Neural progenitor cell (in vitro differentiated cells): Measurements from ENCODE around the gene HUS1.

ENCODE experiments used
- EZH2 ChIP-seq: fragments of 200-600 bp; sonication (generic); IDR thresholded peaks from 2 replicates; pipeline ENCODE4 v1.6.1; 2017; ENCODE audit warnings: antibody characterized with exemption, mild to moderate bottlenecking, moderate library complexity
- EZH2phosphoT487 ChIP-seq: fragments of 200-600 bp; sonication (generic); IDR thresholded peaks from 2 replicates; pipeline ENCODE4 v1.6.1; 2017; ENCODE audit warnings: antibody characterized with exemption
- TF ChIP-seq, protein P1 (sequence below): fragments of 200-600 bp; sonication (generic); IDR thresholded peaks from 2 replicates; pipeline ENCODE4 v1.5.1; 2017; ENCODE audit warnings: antibody characterized with exemption, mild to moderate bottlenecking

DNA sequence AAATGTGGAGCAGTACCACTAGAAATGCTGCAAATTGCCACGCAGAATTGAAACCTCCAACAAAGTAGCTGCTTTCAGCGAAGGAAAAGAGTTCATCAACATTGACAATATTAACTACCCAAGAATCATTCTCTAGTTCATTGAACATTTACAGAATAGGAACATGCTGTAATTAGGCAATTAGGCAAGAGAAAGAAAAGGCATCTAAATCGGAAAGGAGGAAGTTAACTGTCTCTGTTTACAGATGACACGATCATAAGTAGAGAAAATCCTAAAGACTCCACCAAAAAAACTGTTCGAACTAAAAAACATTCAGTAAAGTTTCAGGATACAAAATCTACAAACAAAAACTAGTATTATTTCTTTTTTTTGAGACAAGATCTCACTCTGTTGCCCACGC, 22.3 kb downstream of the HUS1 start:
- TF ChIP-seq, protein P1, sequence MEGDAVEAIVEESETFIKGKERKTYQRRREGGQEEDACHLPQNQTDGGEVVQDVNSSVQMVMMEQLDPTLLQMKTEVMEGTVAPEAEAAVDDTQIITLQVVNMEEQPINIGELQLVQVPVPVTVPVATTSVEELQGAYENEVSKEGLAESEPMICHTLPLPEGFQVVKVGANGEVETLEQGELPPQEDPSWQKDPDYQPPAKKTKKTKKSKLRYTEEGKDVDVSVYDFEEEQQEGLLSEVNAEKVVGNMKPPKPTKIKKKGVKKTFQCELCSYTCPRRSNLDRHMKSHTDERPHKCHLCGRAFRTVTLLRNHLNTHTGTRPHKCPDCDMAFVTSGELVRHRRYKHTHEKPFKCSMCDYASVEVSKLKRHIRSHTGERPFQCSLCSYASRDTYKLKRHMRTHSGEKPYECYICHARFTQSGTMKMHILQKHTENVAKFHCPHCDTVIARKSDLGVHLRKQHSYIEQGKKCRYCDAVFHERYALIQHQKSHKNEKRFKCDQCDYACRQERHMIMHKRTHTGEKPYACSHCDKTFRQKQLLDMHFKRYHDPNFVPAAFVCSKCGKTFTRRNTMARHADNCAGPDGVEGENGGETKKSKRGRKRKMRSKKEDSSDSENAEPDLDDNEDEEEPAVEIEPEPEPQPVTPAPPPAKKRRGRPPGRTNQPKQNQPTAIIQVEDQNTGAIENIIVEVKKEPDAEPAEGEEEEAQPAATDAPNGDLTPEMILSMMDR = no peak
- no peak for TF ChIP-seq EZH2
- no peak for TF ChIP-seq EZH2phosphoT487
